Heart left ventricle (tissue), 16 donors: Measurements from ENCODE around the gene KLK1. TPM values are rescaled to one million over a fixed set of nuclear protein-coding genes. Genes with fewer than 3 reads are reported as not detected.

Source experiments
- ATAC-seq, 4 donors: fragments of 200-7000 bp; cut with Tn5 transposase; one replicate each; pipeline ENCODE4 v1.9.1; 2020 to 2022; ENCODE audit warnings: moderate library complexity in 4 of 4, mild to moderate bottlenecking in 3 of 4, moderate number of reproducible peaks in 1 of 4
- DNase-seq, 5 donors: peaks; one replicate each; pipeline ENCODE4 v3.0.0-alpha.2; 2020
- H3K27ac ChIP-seq, 12 donors: fragments of 200-600 bp; sonication (generic) in 4 of 12; one replicate each; pipeline versions ENCODE4 v1.5.0 to v1.8.0; 2016 to 2022; ENCODE audit warnings: mild to moderate bottlenecking in 2 of 12
- H3K27me3 ChIP-seq, 9 donors: fragments of 200-600 bp; sonication (generic) in 2 of 9; one replicate each; pipeline versions ENCODE4 v1.5.1 to v1.8.0; 2016 to 2022; ENCODE audit warnings: mild to moderate bottlenecking in 3 of 9
- H3K36me3 ChIP-seq, 9 donors: fragments of 200-600 bp; sonication (generic) in 2 of 9; one replicate each; pipeline versions ENCODE4 v1.5.0 to v1.8.0; 2018 to 2022; ENCODE audit warnings: mild to moderate bottlenecking in 2 of 9
- H3K4me1 ChIP-seq, 12 donors: fragments of 200-600 bp; sonication (generic) in 4 of 12; one replicate each; pipeline versions ENCODE4 v1.5.0 to v1.8.0; 2016 to 2022; ENCODE audit warnings: mild to moderate bottlenecking in 3 of 12
- H3K4me3 ChIP-seq, 12 donors: fragments of 200-600 bp; sonication (generic) in 4 of 12; one replicate each; pipeline versions ENCODE4 v1.5.0 to v1.8.0; 2017 to 2022; ENCODE audit warnings: mild to moderate bottlenecking in 9 of 12, moderate library complexity in 4 of 12
- H3K9me3 ChIP-seq, 12 donors: fragments of 200-600 bp; sonication (generic) in 4 of 12; one replicate each; pipeline versions ENCODE4 v1.5.0 to v1.8.0; 2016 to 2022; ENCODE audit warnings: mild to moderate bottlenecking in 1 of 12
- CTCF ChIP-seq, 12 donors: fragments of 200-600 bp; sonication (generic) in 4 of 12; IDR thresholded peaks; one replicate each; pipeline versions ENCODE4 v1.5.0 to v1.8.0; 2018 to 2022; ENCODE audit warnings: antibody characterized with exemption in 12 of 12, mild to moderate bottlenecking in 5 of 12
- POLR2A ChIP-seq, 2 donors: fragments of 450-650 bp; IDR thresholded peaks; one replicate each; pipeline ENCODE4 v1.6.1; 2017; ENCODE audit warnings: antibody characterized with exemption in 2 of 2, mild to moderate bottlenecking in 2 of 2, moderate library complexity in 2 of 2
- WGBS, 4 donors: extraction: QIAGEN DNeasy Blood & Tissue Kit in 2 of 4; methylation state at CpG; one replicate each; pipeline versions ENCODE4 v1.1.5 to v1.1.7; 2013 to 2018; 5-methylcytosine and 5-hydroxymethylcytosine counted together
- intact Hi-C, 10 donors: fragments of 100-400 bp; cut with DNase I; formaldehyde crosslinking; loops; one replicate each; pipeline versions ENCODE4 v1.11.1 to v1.14.2; 2022
- polyA plus RNA-seq, 2 donors: library from polyadenylated mRNA; stranded (reverse); fragments of 200-250 nt; gene quantifications; one replicate each; pipeline ENCODE4 v1.2.3, GENCODE V29; 2013
- total RNA-seq, 9 donors: library from RNA; depleted of rRNA in 2 of 9; stranded (reverse); fragments of >200 nt in 2 of 9; fragmentation: NEBNext Ultra II Directional in 3 of 9; extraction: Animal tissue kit (Norgen Biotek cat#: 25700) in 3 of 9; gene quantifications; one replicate each; pipeline versions ENCODE4 v1.1.0 to v1.2.4, GENCODE V29; 2016 to 2023
- donor health status: ischemic (EF 13 %, LVEDD 7.1; RV severe dilation, severe dysfunction).
- donor health status: healthy with polysubstance abuse.
- donor health status: DM: no; HTN: yes; CAD: no.
- donor health status: DM: no; HTN: no; CAD: no.
- donor health status: ischemic (EF 25% LVEDD 6.9; RV normal size, moderate dysfunction).
- donor health status: ischemic (EF 25% LVEDD 5.7; RV mildly dilated, moderate dysfunction).
- donor health status: healthy.
- donor health status: DM: yes; HTN: yes; CAD: no.
- donor health status: ischemic (EF 35%, LVEDD 5.7; RV mildly dilated, moderate dysfunction).
- donor health status: nonischemic (EF 11% LVEDD 7.7; RV severe dilation, severe dysfunction).
- donor health status: DM: yes; HTN: yes; CAD: no.
- donor health status: PGD.
- donor health status: ischemic (EF 29% LVEDD 5.4; RV normal size, mild dysfunction).
- donor health status: nonischemic (EF 23%, LVEDD 6.1; RV moderate dilation, normal function).

The KLK1 gene
- total and polyA plus RNA-seq, 11 donors = 0.50 to 1.4 (median 0.58) TPM; not detected in 5

- ATAC-seq (no peak), DNase-seq (no peak)
- no peaks in the 10 kb centered on the region for H3K9me3 ChIP-seq
- intact Hi-C loops = no loop called here
- H3K4me3 ChIP-seq = no peak overlapping the region
- H3K36me3 ChIP-seq = no peaks in the 10 kb centered on the region
- no peak overlapping the region for H3K27ac ChIP-seq
- WGBS, 4 donors = 84 to 88% (median 86%) methylated on average over 8 of the region's 8 CpGs
- no peak for TF ChIP-seq CTCF (IDR thresholded peaks at IDR 0.05)
- no peak for TF ChIP-seq POLR2A (IDR thresholded peaks at IDR 0.05)
- peaks cover 0 to 12% (median 9%) of the 10 kb centered on the region in 12 donors for H3K4me1 ChIP-seq
- H3K27me3 ChIP-seq = peaks cover 0 to 35% (median 12%) of the 10 kb centered on the region in 9 donors
Observed at GRCh38 chr19:50832666-50833065, 9.1 kb upstream of the KLK1 start.

GRCh38 chr19:50831026-50831396 lies 7.4 kb upstream of the KLK1 start:
- intact Hi-C loops = no loop called here
- Histone ChIP-seq H3K27ac (no peak overlapping the region), H3K27me3 (peaks cover 0 to 46% (median 11%) of the 10 kb centered on the region in 9 donors), H3K4me3 (no peak overlapping the region), H3K4me1 (peaks cover 0 to 9% (median 7%) of the 10 kb centered on the region in 12 donors), H3K9me3 (no peaks in the 10 kb centered on the region), H3K36me3 (no peaks in the 10 kb centered on the region)
- DNase-seq (no peak), ATAC-seq (no peak)
- WGBS, 4 donors = 80 to 86% (median 80%) methylated on average over 7 of the region's 7 CpGs
- TF ChIP-seq CTCF (IDR thresholded peaks at IDR 0.05) = no peak
- no peak for TF ChIP-seq POLR2A (IDR thresholded peaks at IDR 0.05)

- DNase-seq (no peak), ATAC-seq (peak in 1 of 4 donors; percentile 12)
- 41 to 56% (median 50%) methylated on average over 13 to 17 of the region's 17 CpGs for WGBS, 4 donors
- Histone ChIP-seq H3K4me3 (no peak overlapping the region), H3K27me3 (peaks cover 0 to 44% (median 8%) of the 10 kb centered on the region in 9 donors), H3K36me3 (no peaks in the 10 kb centered on the region), H3K27ac (no peak overlapping the region), H3K9me3 (no peaks in the 10 kb centered on the region), H3K4me1 (peaks cover 0 to 5% (median 1%) of the 10 kb centered on the region in 12 donors)
- TF ChIP-seq POLR2A (IDR thresholded peaks at IDR 0.05) = no peak
- intact Hi-C loops = no loop called here
Observed at GRCh38 chr19:50830266-50831025, 6.9 kb upstream of the KLK1 start.

- 79 to 83% (median 80%) methylated on average over 5 of the region's 5 CpGs for WGBS, 4 donors
Observed at GRCh38 chr19:50829801-50830200, 6.2 kb upstream of the KLK1 start.

More at GRCh38 chr19:50829801-50830200, 6.2 kb upstream of the KLK1 start:
- H3K27me3 ChIP-seq = peaks cover 0 to 37% (median 6%) of the 10 kb centered on the region in 9 donors
- no peak overlapping the region for H3K4me3 ChIP-seq
- intact Hi-C loops = no loop called here
- DNase-seq (no peak), ATAC-seq (no peak)
- H3K4me1 ChIP-seq = no peaks in the 10 kb centered on the region
- TF ChIP-seq POLR2A (IDR thresholded peaks at IDR 0.05) = no peak
- no peak for TF ChIP-seq CTCF (IDR thresholded peaks at IDR 0.05)
- no peaks in the 10 kb centered on the region for H3K36me3 ChIP-seq
- no peak overlapping the region for H3K27ac ChIP-seq
- no peaks in the 10 kb centered on the region for H3K9me3 ChIP-seq
